KOPT-K1 (cell line): ENCODE results near the gene PIK3R6.
"Not testable (repeated sequence)": the region's sequence is repeated elsewhere in the genome, so short reads cannot be mapped to it uniquely, and the experiment has no call there.

Experiments used
- H3K27ac ChIP-seq: fragments of 200-600 bp; sonication (generic); 2 replicates; pipeline ENCODE4 v1.5.1; 2016; ENCODE audit warnings: antibody characterized with exemption, mild to moderate bottlenecking, low read depth, low read length; ENCODE audit not compliant: poor library complexity, severe bottlenecking
- H3K36me3 ChIP-seq: fragments of 200-600 bp; sonication (generic); 2 replicates; pipeline ENCODE4 v1.5.1; 2017; ENCODE audit warnings: antibody characterized with exemption, mild to moderate bottlenecking, low read length, moderate library complexity; ENCODE audit not compliant: insufficient read depth
- H3K9me3 ChIP-seq: fragments of 200-600 bp; sonication (generic); 2 replicates; pipeline ENCODE4 v1.5.1; 2017; ENCODE audit warnings: antibody characterized with exemption, low read length, mild to moderate bottlenecking; ENCODE audit not compliant: insufficient read depth, poor library complexity, severe bottlenecking

Gene PIK3R6

DNA sequence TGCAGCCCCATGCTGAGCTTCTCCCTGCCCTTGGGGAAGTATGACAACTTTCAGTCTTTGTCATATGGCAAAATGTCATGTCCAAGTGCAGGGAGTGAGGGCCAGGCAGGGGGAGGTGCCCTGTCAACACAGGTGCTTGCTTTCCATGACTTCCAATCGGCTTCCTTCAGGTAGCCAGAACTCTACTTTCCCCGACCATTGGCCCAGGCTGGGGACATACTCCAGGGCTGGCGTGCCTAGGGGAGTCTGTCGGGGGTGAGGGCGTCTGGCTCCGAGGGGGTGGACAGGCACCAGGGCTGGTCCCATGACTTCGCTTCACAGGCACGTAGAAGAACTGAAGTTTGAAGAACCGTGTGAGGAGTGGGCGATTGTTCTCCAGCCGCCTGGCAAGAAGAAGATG lies 19.8 kb upstream of the PIK3R6 start:
- Histone ChIP-seq H3K9me3 (no peaks in the 10 kb centered on the region), H3K27ac (no peak overlapping the region)

DNA sequence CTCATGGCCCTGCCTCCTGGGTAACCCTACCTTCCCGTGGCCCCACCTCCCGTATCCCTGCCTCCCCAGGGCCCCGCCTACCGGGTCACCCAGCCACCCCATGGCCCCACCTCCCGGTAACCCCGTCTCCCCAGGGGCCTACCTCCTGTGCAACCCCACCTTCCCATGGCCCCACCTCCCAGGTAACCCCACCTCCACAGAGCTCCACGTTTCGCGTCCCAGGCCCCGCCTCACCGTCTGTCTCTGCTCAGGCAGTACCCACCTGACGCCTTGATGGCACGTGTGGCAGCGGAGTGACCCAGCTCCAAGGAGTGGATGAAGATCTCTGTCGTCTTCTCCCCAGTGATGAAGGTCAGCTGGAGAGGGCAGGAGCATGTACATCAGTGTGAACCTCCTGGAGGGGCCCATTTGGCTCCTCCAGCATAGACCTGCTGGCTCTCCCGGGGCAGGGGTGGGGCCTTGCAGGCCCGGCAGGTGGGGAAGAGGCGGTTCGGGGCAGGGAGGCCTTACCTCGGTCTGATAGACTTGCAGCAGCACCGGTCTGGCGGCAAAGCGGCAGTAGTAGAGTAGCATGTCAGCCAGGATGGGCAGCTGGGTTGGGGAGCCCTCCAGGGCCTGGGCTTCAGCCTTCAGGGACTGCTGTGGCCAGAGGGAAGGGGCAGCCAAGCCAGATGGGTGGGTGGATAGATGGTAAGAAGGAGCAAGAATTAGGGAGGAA lies 18.7 kb upstream of the PIK3R6 start:
- no peak overlapping the region for H3K27ac ChIP-seq
- H3K36me3 ChIP-seq: peaks cover 87% of the 10 kb centered on the region
- H3K9me3 ChIP-seq: no peaks in the 10 kb centered on the region

More for the DNA sequence above, 19.8 kb upstream of the PIK3R6 start:
- peaks cover 77% of the 10 kb centered on the region for H3K36me3 ChIP-seq

DNA sequence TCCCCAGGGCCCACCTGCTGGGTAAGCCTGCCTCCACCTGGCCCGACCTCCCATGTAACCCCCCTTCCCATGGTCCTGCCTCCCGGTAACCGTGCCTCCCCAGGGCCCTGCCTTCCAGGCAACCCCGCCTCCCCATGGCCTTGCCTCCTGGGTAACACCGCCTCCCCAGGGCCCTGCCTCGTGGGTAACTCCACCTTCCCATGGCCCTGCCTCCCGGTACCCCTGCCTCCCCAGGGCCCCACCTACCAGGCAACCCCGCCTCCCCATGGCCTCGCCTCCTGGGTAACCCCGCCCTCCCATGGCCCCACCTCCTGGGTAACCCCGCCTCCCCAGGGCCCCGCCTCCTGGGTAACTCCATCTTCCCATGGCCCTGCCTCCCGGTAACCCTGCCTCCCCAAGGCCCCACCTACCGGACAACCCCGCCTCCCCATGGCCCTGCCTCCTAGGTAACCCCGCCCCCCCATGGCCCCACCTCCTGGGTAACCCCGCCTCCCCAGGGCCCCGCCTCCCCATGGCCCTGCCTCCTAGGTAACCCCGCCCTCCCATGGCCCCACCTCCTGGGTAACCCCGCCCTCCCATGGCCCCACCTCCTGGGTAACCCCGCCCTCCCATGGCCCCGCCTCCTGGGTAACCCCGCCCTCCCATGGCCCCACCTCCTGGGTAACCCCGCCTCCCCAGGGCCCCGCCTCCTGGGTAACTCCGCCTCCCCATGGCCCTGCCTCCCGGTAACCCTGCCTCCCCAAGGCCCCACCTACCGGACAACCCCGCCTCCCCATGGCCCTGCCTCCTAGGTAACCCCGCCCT lies 17.9 kb upstream of the PIK3R6 start:
- H3K27ac ChIP-seq, H3K9me3 ChIP-seq: not testable (repeated sequence)
- peaks cover 89% of the 10 kb centered on the region for H3K36me3 ChIP-seq

DNA sequence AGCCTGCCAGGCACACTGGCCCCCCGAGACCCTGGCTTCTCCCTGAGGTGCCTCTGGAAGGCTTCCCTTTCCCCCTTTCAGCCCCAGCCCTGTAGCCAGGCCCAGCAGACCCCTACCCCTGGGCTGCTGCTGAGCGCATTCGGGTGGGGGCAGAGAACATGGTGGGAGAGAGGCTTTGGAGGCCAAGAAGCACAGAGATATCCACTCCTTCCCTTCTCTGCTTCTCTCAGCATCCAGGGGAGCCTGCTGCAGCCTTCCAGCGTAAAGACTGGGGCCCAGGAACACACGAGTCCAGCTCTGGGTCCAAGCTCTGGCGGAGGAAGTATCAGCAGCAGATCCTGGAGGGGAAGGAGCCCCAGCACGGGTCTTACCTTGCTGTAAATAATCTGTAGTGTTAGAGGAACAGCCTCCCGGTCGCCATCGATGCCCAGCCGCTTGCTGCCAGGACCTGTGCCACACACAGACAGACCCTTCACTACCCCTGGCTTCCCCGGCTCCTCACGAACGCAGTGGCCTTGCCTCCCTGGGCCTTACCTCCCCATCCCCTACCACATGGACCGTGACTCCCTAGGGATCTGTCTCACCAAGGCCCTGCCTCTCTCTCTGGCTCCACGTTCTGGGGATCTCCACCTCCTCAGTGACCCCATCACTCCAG lies 17.0 kb upstream of the PIK3R6 start:
- Histone ChIP-seq H3K27ac (no peak overlapping the region), H3K9me3 (no peaks in the 10 kb centered on the region), H3K36me3 (peaks cover 89% of the 10 kb centered on the region)

DNA sequence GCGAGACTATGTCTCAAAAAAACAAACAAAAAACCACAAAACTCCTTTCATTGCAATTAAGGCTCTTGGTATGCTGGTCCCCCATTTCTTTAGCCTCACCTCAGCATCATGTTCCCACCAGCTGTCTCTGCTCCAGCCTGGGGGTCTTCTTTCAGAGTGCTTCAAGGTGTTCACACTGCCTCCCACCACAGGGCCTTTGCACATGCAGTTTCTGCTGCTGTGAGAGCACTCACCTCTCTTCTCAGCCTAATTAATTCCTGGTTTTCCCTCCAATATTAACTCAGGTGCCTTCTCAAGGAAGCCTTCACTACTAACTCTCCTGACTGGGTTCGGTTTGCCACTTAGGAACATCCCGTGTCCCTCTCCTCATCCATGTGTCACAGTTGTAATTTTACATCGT lies 15.9 kb upstream of the PIK3R6 start:
- Histone ChIP-seq H3K27ac (no peak overlapping the region), H3K36me3 (peaks cover 87% of the 10 kb centered on the region), H3K9me3 (no peaks in the 10 kb centered on the region)

DNA sequence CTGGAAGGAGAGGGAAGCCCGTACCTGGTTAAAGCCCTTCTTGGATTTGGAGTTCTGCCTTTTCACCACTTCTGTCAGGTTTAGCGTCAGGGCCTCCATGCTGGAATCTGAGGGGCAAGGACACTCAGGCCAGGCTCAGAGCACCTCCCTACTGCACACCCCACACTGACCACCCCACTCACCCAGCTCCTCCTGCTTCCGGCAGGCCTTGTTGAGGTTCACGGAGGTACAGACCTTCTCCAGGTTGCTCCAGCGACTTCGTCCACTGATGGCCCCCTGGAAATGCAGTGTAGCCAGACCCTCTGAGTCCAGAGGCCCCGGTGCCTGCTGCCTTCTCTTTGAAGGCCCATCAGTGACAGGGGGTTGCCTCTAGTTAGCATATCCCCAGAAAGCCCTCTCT lies 14.1 kb upstream of the PIK3R6 start:
- Histone ChIP-seq H3K9me3 (no peaks in the 10 kb centered on the region), H3K36me3 (peaks cover 83% of the 10 kb centered on the region), H3K27ac (no peak overlapping the region)

DNA sequence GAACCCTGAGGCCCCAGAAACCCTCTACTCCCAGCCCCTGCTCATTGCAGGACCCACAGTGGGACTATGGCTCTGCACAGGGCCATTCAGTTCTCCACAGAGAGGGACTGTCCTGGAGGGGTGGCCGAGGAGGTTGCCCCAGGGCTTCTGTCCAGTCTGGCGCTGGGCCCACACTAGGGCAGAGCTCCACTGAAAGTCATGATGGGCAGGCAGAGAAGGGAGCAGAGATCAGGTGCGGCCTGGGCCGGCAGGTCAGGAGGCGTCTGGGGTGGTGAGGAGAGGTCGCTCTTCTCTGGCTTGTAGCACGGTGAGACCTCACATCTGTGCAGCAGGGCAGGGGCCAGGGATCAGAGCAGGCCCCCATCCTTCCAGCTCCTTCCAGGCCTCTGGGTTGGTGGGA lies 13.0 kb upstream of the PIK3R6 start:
- Histone ChIP-seq H3K9me3 (no peaks in the 10 kb centered on the region), H3K27ac (no peak overlapping the region), H3K36me3 (peaks cover 75% of the 10 kb centered on the region)

DNA sequence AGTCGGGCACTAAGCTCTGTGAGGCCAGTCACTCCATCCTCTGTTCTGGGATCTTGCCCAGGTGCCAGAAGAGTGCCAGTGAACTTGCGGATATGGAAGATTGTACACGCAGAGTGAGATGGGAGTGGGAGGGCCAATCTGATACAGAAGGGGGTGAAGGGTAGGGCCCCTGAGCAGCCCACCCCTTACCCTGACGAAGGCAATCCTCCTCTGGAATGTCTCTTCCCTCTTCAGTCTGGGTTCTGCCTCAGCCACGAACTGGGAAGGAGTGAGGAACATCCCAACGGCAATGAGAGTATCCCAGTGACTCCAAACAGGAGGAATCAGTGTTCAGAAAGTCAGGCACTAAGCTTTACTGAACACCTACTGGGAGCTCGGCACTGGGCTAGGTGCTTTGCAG lies 11.9 kb upstream of the PIK3R6 start:
- peaks cover 71% of the 10 kb centered on the region for H3K36me3 ChIP-seq
- no peak overlapping the region for H3K27ac ChIP-seq
- no peaks in the 10 kb centered on the region for H3K9me3 ChIP-seq

DNA sequence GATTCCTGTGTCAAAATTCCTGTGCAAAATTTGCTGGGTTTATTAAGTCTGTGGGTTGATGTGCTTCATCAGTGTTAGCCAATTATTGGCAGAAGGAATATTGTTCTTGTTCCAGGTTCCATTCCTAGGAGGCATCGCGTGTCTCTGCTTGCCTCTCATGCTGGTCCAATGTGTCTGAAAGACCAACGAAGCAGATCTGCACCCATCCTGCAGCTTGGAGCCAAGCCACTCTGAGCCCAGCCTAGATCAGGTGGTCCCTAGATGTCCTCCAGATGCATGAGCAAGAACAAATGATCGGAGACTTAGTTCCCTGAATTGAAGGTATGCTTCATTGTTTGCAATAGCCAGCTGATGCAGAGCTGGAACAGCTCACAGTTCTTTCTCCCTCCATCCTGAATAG lies 10.5 kb upstream of the PIK3R6 start:
- Histone ChIP-seq H3K9me3 (no peaks in the 10 kb centered on the region), H3K36me3 (peaks cover 56% of the 10 kb centered on the region), H3K27ac (no peak overlapping the region)

DNA sequence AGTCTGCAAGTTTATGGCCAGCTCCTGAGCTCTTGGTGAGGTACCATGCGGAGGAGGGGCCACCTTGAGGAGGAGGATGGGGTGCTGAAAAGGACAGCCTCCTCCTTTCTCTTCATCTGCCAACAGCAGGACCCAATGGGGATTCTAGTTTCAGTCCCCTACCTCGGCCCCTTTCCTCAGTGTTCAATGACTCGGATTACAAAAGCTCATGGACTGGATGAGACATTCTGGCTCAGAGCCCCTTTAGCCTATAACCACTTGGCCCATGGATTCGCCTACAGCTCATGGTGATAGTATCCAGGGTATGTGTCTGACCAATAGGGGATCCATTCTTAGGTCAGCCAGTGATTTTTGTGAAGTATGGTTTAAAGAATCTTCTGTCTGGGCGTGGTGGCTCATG lies 8.5 kb upstream of the PIK3R6 start:
- Histone ChIP-seq H3K27ac (no peak overlapping the region), H3K9me3 (no peaks in the 10 kb centered on the region), H3K36me3 (peaks cover 36% of the 10 kb centered on the region)

DNA sequence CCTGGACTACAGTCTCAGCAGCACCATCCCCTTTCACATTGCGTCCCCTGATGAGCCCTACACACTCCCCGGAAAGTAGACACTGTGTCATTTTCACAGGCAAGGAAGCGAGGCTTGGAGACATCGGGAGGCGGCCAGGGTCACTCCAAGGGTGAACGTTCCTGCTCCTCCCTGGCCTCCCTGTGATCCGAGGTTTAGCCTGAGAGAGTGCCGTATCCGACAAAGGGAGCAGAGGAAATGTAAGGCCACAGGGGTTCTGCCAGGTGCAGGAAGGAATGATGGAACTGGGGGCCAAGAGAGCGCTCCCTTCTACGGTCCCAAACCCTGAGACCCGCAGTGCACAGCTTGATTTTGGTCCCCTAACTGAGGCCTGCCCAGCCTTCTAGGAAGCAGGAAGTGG lies 8.0 kb upstream of the PIK3R6 start:
- H3K27ac ChIP-seq: no peak overlapping the region
- H3K9me3 ChIP-seq: no peaks in the 10 kb centered on the region
- peaks cover 31% of the 10 kb centered on the region for H3K36me3 ChIP-seq

DNA sequence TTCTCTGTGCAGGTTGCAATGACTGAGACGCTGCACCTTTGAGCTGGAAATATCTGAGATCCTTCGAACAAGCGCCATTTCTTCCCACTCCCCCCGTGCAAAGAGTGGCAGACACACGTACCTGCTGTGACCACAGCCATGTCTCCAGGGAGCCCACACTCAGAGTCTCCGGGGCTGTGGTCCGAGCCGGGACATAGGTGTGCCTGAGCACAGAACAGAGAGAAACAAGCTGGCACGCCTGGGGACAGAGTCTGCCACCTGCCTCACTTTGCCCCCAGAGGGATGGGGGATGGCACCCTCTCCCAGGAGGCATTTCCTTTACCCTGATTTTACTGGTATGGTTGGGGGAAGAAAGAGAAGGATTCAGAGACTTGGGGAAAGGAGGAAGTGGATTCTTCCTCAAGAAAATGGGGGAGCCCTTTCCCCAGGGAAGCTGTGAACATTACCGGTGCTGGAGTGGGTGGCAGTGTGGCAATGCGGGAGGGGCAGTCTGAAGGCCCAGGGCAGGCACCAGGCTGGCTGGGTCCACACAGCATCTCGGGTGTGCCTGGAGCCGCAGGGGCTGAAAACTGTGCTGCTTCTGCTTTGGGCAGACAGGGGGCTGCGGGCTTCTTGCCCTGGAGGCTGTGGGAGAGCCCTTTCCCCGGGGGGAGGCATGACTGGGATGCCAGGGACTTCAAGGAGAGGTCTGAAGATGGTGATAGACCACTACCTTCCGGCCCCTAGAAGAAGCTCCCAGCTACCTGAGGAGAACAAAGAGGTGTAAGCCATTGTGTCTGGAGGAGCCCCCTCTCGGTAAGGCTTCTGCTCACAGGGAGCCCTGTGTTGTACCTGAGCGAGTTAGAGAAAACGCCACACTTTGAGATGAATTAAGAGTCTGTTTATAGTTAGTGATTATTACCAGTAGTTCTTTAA lies 6.6 kb upstream of the PIK3R6 start:
- no peaks in the 10 kb centered on the region for H3K9me3 ChIP-seq
- H3K36me3 ChIP-seq: peaks cover 17% of the 10 kb centered on the region
- no peak overlapping the region for H3K27ac ChIP-seq

DNA sequence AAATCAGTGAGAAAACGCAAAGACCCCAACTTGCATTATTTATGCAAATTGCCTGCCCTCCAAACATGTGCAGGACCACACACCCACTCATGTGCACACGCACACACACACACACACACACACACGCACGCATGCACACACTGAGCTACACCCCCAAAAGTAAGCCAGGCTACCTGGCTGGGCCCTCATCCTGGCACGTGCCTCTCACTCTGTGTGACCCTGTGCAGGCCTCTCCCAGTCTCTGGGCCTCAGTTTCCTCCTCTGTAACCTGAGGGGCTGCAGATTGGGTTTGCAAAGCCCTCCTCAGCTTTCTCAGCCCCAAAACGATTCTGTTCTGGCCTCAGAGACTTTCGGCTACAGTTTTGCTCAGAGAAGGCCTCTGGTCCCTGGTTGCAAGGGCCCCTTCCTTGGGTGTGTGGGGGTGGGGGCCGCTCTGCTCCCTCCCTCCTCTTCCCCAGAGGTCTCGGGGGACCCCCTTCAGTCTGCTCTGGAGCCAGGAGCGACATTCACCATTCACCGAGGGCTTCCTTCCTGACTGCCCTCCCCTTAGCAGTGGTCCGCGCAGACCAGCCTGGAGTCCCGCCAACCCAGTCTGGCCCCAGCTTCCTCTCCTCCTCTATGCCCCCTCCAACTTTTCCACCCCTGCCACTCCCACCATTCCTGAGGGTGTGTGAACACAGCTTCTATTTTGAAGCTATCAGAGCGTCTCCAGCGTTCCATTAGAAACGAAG lies 5.4 kb upstream of the PIK3R6 start:
- peaks cover 7% of the 10 kb centered on the region for H3K36me3 ChIP-seq
- no peak overlapping the region for H3K27ac ChIP-seq
- H3K9me3 ChIP-seq: no peaks in the 10 kb centered on the region

DNA sequence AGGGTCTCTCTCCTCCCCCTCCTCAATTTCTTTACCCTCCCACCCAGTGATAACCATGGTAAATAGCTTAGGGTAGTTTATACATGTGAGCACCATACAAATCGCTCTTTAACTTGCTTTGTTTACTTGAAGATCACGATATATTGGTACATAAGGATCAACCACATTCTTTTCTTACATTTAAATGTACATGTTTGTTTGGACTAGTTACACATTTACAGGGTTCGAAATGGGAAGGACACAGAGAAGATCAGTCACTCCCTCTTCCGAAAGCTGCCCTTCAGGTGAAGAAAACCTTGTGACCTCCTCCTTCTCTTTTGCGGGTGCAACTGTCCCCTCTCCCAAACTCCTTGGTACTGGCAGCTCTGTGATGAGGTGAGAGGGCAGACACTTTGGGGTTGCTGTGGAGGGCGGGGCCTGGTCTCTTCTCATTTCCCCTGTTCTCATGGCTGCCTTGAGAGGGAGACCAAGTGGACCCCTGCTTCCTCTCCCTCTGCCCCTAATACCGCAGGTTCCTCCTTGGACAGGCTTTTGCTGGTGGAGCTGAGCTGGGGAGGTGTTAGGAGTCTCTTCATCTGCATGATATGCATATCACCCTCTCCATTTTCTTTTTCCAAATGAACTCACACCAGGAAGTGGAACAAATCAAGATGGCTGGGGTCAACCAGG lies 4.7 kb upstream of the PIK3R6 start:
- no peak overlapping the region for H3K27ac ChIP-seq
- no peaks in the 10 kb centered on the region for H3K9me3 ChIP-seq
- H3K36me3 ChIP-seq: 0 out of 2 replicates have a peak, but pooled peaks cover under 1% of the 10 kb centered on the region
